ENCODE results near the gene IGFBP1. TPM values are rescaled to one million over a fixed set of nuclear protein-coding genes. Genes with fewer than 3 reads are reported as not detected.
A peak's percentile ranks its signal among the peaks of the same experiment; 100 is the strongest.

IGFBP1 gene
- total and polyA plus RNA-seq, 2 of the 13 experiments (the other 11 are each of a cell fraction or from before 2014, with no cell fraction given), result 5.4 to 885 TPM

DNA sequence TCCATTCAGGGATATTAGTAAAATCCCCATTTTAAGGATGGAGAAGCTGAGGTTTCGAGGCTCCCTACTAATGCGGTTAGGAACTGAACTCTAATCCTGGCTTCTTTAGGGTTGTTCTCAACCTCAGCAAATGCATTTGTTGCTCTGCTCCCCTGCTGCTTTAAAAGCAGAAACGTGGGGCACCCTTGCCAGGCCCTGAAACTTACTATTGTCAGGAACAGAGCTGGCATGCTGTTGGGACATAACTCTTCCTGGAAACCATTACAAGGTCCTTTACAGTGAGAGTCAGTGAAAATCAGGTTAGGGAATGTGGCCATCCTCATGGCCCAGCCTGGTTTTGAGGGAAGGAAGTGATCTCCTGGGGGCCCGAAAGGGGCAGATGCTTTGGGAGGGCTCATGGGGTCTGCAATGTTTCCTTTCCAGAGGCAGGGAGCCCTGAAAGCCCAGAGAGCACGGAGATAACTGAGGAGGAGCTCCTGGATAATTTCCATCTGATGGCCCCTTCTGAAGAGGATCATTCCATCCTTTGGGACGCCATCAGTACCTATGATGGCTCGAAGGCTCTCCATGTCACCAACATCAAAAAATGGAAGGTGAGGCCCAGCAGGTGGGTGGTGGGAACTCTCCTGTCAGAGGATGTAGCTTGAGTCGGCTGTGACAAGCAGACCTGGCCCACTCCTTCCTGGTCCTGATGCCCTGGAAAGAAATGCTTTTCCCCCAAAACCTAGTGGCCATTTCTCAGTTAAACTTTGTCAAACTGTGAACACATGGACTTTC, 2.0 kb downstream of the IGFBP1 start (continued):
- TF ChIP-seq, protein P1, sequence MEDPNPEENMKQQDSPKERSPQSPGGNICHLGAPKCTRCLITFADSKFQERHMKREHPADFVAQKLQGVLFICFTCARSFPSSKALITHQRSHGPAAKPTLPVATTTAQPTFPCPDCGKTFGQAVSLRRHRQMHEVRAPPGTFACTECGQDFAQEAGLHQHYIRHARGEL (CRISPR knock-in tag; IDR thresholded peaks at IDR 0.05), result no peak
- TF ChIP-seq, protein P2, sequence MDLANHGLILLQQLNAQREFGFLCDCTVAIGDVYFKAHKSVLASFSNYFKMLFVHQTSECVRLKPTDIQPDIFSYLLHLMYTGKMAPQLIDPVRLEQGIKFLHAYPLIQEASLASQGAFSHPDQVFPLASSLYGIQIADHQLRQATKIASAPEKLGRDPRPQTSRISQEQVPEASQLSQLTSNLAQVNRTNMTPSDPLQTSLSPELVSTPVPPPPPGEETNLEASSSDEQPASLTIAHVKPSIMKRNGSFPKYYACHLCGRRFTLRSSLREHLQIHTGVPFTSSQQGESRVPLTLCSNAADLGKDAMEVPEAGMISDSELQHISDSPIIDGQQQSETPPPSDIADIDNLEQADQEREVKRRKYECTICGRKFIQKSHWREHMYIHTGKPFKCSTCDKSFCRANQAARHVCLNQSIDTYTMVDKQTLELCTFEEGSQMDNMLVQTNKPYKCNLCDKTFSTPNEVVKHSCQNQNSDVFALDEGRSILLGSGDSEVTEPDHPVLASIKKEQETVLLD (CRISPR knock-in tag; IDR thresholded peaks at IDR 0.05; ENCODE audit: low read depth), result 0 out of 2 replicates have a peak, but pooled peaks have one; percentile 14
- TF ChIP-seq, protein P3, sequence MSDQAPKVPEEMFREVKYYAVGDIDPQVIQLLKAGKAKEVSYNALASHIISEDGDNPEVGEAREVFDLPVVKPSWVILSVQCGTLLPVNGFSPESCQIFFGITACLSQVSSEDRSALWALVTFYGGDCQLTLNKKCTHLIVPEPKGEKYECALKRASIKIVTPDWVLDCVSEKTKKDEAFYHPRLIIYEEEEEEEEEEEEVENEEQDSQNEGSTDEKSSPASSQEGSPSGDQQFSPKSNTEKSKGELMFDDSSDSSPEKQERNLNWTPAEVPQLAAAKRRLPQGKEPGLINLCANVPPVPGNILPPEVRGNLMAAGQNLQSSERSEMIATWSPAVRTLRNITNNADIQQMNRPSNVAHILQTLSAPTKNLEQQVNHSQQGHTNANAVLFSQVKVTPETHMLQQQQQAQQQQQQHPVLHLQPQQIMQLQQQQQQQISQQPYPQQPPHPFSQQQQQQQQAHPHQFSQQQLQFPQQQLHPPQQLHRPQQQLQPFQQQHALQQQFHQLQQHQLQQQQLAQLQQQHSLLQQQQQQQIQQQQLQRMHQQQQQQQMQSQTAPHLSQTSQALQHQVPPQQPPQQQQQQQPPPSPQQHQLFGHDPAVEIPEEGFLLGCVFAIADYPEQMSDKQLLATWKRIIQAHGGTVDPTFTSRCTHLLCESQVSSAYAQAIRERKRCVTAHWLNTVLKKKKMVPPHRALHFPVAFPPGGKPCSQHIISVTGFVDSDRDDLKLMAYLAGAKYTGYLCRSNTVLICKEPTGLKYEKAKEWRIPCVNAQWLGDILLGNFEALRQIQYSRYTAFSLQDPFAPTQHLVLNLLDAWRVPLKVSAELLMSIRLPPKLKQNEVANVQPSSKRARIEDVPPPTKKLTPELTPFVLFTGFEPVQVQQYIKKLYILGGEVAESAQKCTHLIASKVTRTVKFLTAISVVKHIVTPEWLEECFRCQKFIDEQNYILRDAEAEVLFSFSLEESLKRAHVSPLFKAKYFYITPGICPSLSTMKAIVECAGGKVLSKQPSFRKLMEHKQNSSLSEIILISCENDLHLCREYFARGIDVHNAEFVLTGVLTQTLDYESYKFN (CRISPR knock-in tag; conservative IDR thresholded peaks at IDR 0.05), result no peak
- no peak for TF ChIP-seq GABPA (IDR thresholded peaks at IDR 0.05; ENCODE audit: low read depth, low read length)
- no peak for TF ChIP-seq GABPA (CRISPR knock-in tag; IDR thresholded peaks at IDR 0.05; ENCODE audit: low read depth)
- TF ChIP-seq, protein P4, sequence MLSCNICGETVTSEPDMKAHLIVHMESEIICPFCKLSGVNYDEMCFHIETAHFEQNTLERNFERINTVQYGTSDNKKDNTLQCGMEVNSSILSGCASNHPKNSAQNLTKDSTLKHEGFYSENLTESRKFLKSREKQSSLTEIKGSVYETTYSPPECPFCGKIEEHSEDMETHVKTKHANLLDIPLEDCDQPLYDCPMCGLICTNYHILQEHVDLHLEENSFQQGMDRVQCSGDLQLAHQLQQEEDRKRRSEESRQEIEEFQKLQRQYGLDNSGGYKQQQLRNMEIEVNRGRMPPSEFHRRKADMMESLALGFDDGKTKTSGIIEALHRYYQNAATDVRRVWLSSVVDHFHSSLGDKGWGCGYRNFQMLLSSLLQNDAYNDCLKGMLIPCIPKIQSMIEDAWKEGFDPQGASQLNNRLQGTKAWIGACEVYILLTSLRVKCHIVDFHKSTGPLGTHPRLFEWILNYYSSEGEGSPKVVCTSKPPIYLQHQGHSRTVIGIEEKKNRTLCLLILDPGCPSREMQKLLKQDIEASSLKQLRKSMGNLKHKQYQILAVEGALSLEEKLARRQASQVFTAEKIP (CRISPR knock-in tag; IDR thresholded peaks at IDR 0.05; ENCODE audit: borderline replicate concordance), result no peak
- no peak for TF ChIP-seq HIVEP1 (CRISPR knock-in tag; IDR thresholded peaks at IDR 0.05)
- TF ChIP-seq ZNF446 (CRISPR knock-in tag; IDR thresholded peaks at IDR 0.05), result no peak
- TF ChIP-seq ZNF615 (CRISPR knock-in tag; IDR thresholded peaks at IDR 0.05; ENCODE audit: borderline replicate concordance), result peak; percentile 83; the same call in 1 of the 2 replicates
- TF ChIP-seq ARHGAP35 (CRISPR knock-in tag; IDR thresholded peaks at IDR 0.05; ENCODE audit: borderline replicate concordance), result no peak
- no peak for TF ChIP-seq ZNF552 (CRISPR knock-in tag; IDR thresholded peaks at IDR 0.05; ENCODE audit: borderline replicate concordance)
- peak; percentile 74 for TF ChIP-seq ZNF230 (CRISPR knock-in tag; IDR thresholded peaks at IDR 0.05)
- TF ChIP-seq HMGA1 (CRISPR knock-in tag; conservative IDR thresholded peaks at IDR 0.05), result no peak
- TF ChIP-seq, protein P5, sequence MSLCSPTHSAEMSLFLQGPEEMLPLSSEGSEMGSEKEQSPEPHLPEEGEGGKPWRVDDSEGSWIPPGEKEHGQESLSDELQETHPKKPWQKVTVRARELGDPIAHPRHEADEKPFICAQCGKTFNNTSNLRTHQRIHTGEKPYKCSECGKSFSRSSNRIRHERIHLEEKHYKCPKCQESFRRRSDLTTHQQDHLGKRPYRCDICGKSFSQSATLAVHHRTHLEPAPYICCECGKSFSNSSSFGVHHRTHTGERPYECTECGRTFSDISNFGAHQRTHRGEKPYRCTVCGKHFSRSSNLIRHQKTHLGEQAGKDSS (CRISPR knock-in tag; IDR thresholded peaks at IDR 0.05; ENCODE audit: borderline replicate concordance, low read depth), result peak; percentile 39
- TF ChIP-seq, protein P6, sequence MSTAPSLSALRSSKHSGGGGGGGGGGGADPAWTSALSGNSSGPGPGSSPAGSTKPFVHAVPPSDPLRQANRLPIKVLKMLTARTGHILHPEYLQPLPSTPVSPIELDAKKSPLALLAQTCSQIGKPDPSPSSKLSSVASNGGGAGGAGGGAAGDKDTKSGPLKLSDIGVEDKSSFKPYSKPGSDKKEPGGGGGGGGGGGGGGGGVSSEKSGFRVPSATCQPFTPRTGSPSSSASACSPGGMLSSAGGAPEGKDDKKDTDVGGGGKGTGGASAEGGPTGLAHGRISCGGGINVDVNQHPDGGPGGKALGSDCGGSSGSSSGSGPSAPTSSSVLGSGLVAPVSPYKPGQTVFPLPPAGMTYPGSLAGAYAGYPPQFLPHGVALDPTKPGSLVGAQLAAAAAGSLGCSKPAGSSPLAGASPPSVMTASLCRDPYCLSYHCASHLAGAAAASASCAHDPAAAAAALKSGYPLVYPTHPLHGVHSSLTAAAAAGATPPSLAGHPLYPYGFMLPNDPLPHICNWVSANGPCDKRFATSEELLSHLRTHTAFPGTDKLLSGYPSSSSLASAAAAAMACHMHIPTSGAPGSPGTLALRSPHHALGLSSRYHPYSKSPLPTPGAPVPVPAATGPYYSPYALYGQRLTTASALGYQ (CRISPR knock-in tag; IDR thresholded peaks at IDR 0.05), result peak; percentile 15; the same call in 1 of the 2 replicates
- peak; percentile 54; the same call in 1 of the 2 replicates for TF ChIP-seq KLF6 (CRISPR knock-in tag; IDR thresholded peaks at IDR 0.05)
- no peak for TF ChIP-seq GATAD1 (CRISPR knock-in tag; IDR thresholded peaks at IDR 0.05)
- TF ChIP-seq, protein P7, sequence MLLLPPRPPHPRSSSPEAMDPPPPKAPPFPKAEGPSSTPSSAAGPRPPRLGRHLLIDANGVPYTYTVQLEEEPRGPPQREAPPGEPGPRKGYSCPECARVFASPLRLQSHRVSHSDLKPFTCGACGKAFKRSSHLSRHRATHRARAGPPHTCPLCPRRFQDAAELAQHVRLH (CRISPR knock-in tag; IDR thresholded peaks at IDR 0.05; ENCODE audit: borderline replicate concordance, low read depth), result 0 out of 2 replicates have a peak, but pooled peaks have one; percentile 1

Data from HepG2 (cell line).